Endodermal cell (in vitro differentiated cells): Measurements from ENCODE around the gene ZNF679. TPM values are rescaled to one million over a fixed set of nuclear protein-coding genes. Genes with fewer than 3 reads are reported as not detected.
A peak's percentile ranks its signal among the peaks of the same experiment; 100 is the strongest.

ENCODE experiments used
- DNase-seq: peaks from one replicate; pipeline ENCODE4 v3.0.0-alpha.2; 2017
- H3K27ac ChIP-seq: 2 replicates; pipeline ENCODE4 v1.5.1; 2013; ENCODE audit warnings: mild to moderate bottlenecking, low read depth, low read length, moderate library complexity
- H3K27me3 ChIP-seq: 2 replicates; pipeline ENCODE4 v1.6.1; 2013; ENCODE audit warnings: mild to moderate bottlenecking, low read length, moderate library complexity; ENCODE audit not compliant: insufficient read depth, control insufficient read depth, poor library complexity, severe bottlenecking
- H3K36me3 ChIP-seq: 2 replicates; pipeline ENCODE4 v1.7.0; 2013; ENCODE audit warnings: mild to moderate bottlenecking, low read length, moderate library complexity; ENCODE audit not compliant: control insufficient read depth, insufficient read depth
- H3K4me1 ChIP-seq: one replicate; pipeline ENCODE4 v1.7.0; 2013; ENCODE audit warnings: low read length; ENCODE audit not compliant: control insufficient read depth, insufficient read depth
- H3K4me3 ChIP-seq: 2 replicates; pipeline ENCODE4 v1.5.1; 2013; ENCODE audit warnings: mild to moderate bottlenecking, low read length, moderate library complexity
- H3K9ac ChIP-seq: 2 replicates; pipeline ENCODE4 v1.6.1; 2013; ENCODE audit warnings: mild to moderate bottlenecking, low read length, moderate library complexity; ENCODE audit not compliant: poor library complexity, severe bottlenecking; ENCODE audit errors: extremely low read depth
- H3K9me3 ChIP-seq: 2 replicates; pipeline ENCODE4 v1.6.1; 2013; ENCODE audit warnings: mild to moderate bottlenecking, low read length, moderate library complexity; ENCODE audit not compliant: control insufficient read depth
- H3K27ac Mint-ChIP-seq: 2 replicates; pipeline ENCODE4 v1.8.0; 2020; ENCODE audit warnings: mixed read lengths
- H3K27me3 Mint-ChIP-seq: 2 replicates; pipeline ENCODE4 v1.8.0; 2021; ENCODE audit warnings: mild to moderate bottlenecking, mixed read lengths; ENCODE audit not compliant: insufficient read depth
- H3K36me3 Mint-ChIP-seq: 2 replicates; pipeline ENCODE4 v1.8.0; 2020; ENCODE audit warnings: low read depth, mixed read lengths
- H3K4me1 Mint-ChIP-seq: 2 replicates; pipeline ENCODE4 v1.8.0; 2020; ENCODE audit warnings: mixed read lengths
- H3K4me3 Mint-ChIP-seq: 2 replicates; pipeline ENCODE4 v1.8.0; 2020; ENCODE audit warnings: mild to moderate bottlenecking, moderate library complexity, mixed read lengths
- H3K9me3 Mint-ChIP-seq: 2 replicates; pipeline ENCODE4 v1.8.0; 2020; ENCODE audit warnings: mild to moderate bottlenecking, mixed read lengths
- whole genome bisulfite sequencing, 2 experiments: methylation state at CpG; one replicate each; pipeline versions ENCODE4 v1.1.5 to v1.1.7; 2013; ENCODE audit warnings: missing lambda C conversion rate in 2 of 2, mixed read lengths in 1 of 2; ENCODE audit not compliant: insufficient coverage in 1 of 2, insufficient read length in 1 of 2; 5-methylcytosine and 5-hydroxymethylcytosine counted together
- total RNA-seq, 2 donors: library from RNA; stranded (reverse); fragmentation: NEBNext Ultra II Directional in 1 of 2; extraction: Animal tissue kit (Norgen Biotek cat#: 25700) in 1 of 2; gene quantifications; 2 replicates in 1 of 2; 3 replicates in 1 of 2; pipeline ENCODE4 v1.2.1, GENCODE V29; 2021
- TF ChIP-seq, protein P1 (sequence below): fragments of 200-600 bp; sonication (generic); conservative IDR thresholded peaks from 2 replicates; pipeline ENCODE4 v1.5.0; 2021; ENCODE audit warnings: antibody characterized with exemption, mild to moderate bottlenecking

The ZNF679 gene
- total RNA-seq, 2 donors from 2014 or later: not detected

DNA sequence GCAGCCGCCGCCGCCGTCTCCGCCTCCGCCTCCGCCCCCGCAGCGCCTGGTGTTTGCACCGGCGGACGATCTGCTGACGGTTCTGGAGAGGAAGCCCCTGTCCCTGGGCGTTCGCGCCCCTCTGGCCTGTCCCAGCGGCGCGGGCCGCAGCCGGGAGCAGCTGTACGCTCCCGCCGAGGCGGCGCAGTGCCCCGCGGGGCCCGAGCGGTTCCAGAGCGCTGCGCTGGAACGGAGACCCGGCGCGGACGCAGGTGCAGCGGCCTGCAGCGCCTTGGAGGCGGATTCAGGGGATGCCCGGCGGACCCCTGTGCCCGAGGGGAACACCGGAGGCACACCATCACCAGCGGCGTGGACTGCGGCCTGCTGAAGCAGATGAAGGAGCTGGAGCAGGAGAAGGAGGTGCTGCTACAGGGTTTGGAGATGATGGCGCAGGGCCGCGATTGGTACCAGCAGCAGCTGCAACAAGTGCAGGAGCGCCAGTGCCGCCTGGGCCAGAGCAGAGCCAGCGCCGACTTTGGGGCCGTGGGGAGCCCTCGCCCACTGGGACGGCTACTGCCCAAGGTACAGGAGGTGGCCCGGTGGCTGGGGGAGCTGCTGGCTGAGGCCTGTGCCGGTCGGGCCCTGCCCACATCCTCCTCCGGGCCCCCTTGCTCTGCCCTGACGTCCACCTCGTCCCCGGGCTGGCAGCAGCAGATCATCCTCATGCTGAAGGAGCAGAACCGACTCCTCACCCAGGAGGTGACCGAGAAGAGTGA, 46.1 kb upstream of the ZNF679 start:
- Histone ChIP-seq H3K36me3 (no peaks in the 10 kb centered on the region), H3K4me3 (no peak overlapping the region), H3K27ac (no peak overlapping the region), H3K9me3 (peaks cover 32% of the 10 kb centered on the region), H3K9ac (no peak overlapping the region), H3K4me1 (no peaks in the 10 kb centered on the region), H3K27me3 (no peaks in the 10 kb centered on the region)
- no peak for DNase-seq
- TF ChIP-seq, protein P1, sequence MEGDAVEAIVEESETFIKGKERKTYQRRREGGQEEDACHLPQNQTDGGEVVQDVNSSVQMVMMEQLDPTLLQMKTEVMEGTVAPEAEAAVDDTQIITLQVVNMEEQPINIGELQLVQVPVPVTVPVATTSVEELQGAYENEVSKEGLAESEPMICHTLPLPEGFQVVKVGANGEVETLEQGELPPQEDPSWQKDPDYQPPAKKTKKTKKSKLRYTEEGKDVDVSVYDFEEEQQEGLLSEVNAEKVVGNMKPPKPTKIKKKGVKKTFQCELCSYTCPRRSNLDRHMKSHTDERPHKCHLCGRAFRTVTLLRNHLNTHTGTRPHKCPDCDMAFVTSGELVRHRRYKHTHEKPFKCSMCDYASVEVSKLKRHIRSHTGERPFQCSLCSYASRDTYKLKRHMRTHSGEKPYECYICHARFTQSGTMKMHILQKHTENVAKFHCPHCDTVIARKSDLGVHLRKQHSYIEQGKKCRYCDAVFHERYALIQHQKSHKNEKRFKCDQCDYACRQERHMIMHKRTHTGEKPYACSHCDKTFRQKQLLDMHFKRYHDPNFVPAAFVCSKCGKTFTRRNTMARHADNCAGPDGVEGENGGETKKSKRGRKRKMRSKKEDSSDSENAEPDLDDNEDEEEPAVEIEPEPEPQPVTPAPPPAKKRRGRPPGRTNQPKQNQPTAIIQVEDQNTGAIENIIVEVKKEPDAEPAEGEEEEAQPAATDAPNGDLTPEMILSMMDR: no peak
- Mint-ChIP-seq H3K27me3 (no peaks in the 10 kb centered on the region), H3K36me3 (no peaks in the 10 kb centered on the region), H3K4me1 (no peaks in the 10 kb centered on the region), H3K27ac (no peak overlapping the region), H3K9me3 (peaks cover 77% of the 10 kb centered on the region), H3K4me3 (no peak overlapping the region)
- WGBS, 2 experiments: 91 to 92% methylated on average over 24 to 66 of the region's 66 CpGs

- Mint-ChIP-seq H3K4me1 (no peaks in the 10 kb centered on the region), H3K36me3 (no peaks in the 10 kb centered on the region), H3K9me3 (peaks cover 80% of the 10 kb centered on the region), H3K27me3 (no peaks in the 10 kb centered on the region), H3K27ac (no peak overlapping the region), H3K4me3 (no peak overlapping the region)
- Histone ChIP-seq H3K27ac (no peak overlapping the region), H3K27me3 (no peaks in the 10 kb centered on the region), H3K9me3 (peaks cover 32% of the 10 kb centered on the region), H3K9ac (no peak overlapping the region), H3K4me1 (no peaks in the 10 kb centered on the region), H3K4me3 (no peak overlapping the region), H3K36me3 (no peaks in the 10 kb centered on the region)
- WGBS, 2 experiments: 79 to 81% methylated on average over 17 to 31 of the region's 31 CpGs
- DNase-seq: peak; percentile 53
- TF ChIP-seq, protein P1: peak; percentile 45
These were observed 45.0 kb upstream of the ZNF679 start for GRCh38 chr7:64183126-64183742.

DNA sequence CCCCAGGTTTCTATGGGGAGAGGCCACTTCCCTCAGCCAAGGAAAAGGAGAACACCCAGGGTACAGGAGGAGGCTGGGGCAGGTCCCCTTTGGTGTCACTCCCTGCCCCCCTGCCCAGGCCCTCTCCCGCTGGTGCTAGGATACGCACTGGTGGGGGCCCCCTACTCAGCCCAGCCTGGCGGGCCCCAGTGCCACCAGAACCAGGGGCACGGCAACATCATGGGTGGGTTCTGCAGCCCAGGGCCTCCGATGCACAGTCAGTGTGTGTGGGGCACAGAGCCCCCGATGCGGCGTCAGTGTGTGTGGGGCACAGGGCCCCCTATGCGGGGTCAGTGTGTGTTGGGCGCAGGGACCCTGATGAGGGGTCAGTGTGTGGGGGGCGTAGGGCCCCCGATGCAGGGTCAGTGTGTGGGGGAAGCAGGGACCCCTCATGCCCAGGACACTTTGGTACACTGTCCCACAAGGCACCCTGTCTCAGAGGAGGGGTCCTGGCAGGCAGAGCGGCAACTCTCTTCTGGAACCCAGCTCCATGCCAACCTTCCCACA, 44.4 kb upstream of the ZNF679 start:
- Histone ChIP-seq H3K9me3 (peaks cover 32% of the 10 kb centered on the region), H3K4me1 (no peaks in the 10 kb centered on the region), H3K27ac (no peak overlapping the region), H3K9ac (no peak overlapping the region), H3K36me3 (no peaks in the 10 kb centered on the region), H3K27me3 (no peaks in the 10 kb centered on the region), H3K4me3 (no peak overlapping the region)
- H3K27me3 Mint-ChIP-seq: no peaks in the 10 kb centered on the region
- no peak overlapping the region for H3K27ac Mint-ChIP-seq
- no peak for DNase-seq
- H3K9me3 Mint-ChIP-seq: peaks cover 77% of the 10 kb centered on the region
- no peaks in the 10 kb centered on the region for H3K4me1 Mint-ChIP-seq
- 90 to 92% methylated on average over 4 to 13 of the region's 13 CpGs for WGBS, 2 experiments
- TF ChIP-seq, protein P1: no peak
- H3K4me3 Mint-ChIP-seq: no peak overlapping the region
- H3K36me3 Mint-ChIP-seq: no peaks in the 10 kb centered on the region
